HEK293T (cell line): ENCODE measurements around the gene YJU2.

Source experiments
- CTCF ChIA-PET: fragments of 350-600 bp; formaldehyde crosslinking; extraction: SDS; loops from one replicate; lab custom pipeline; 2021; ENCODE audit warnings: antibody characterized with exemption, inconsistent platforms; lab: Yijun Ruan, JAX
- POLR2A ChIA-PET: fragments of 350-600 bp; formaldehyde crosslinking; extraction: SDS; loops from one replicate; lab custom pipeline; 2020; ENCODE audit warnings: antibody characterized with exemption, inconsistent platforms; lab: Yijun Ruan, JAX
- DNase-seq: peaks from one replicate; pipeline ENCODE4 v3.0.0; 2012; ENCODE audit warnings: mixed read lengths; ENCODE audit errors: extremely low spot score
- ARNT ChIP-seq: fragments of 450-650 bp; IDR thresholded peaks from 2 replicates; pipeline ENCODE4 v1.6.1; 2017; ENCODE audit warnings: mild to moderate bottlenecking
- BHLHE40 ChIP-seq: fragments of 450-650 bp; IDR thresholded peaks from 2 replicates; pipeline ENCODE4 v1.6.1; 2016; ENCODE audit warnings: mild to moderate bottlenecking, moderate library complexity, borderline replicate concordance
- CTBP1 ChIP-seq: fragments of 450-650 bp; IDR thresholded peaks from 2 replicates; pipeline ENCODE4 v1.6.1; 2016; ENCODE audit warnings: borderline replicate concordance
- ELF4 ChIP-seq: fragments of 450-650 bp; IDR thresholded peaks from 2 replicates; pipeline ENCODE4 v1.6.1; 2017; ENCODE audit warnings: antibody characterized with exemption
- FOXA1 ChIP-seq: fragments of 450-650 bp; IDR thresholded peaks from 2 replicates; pipeline ENCODE4 v1.6.1; 2016; ENCODE audit warnings: mild to moderate bottlenecking
- FOXK2 ChIP-seq: fragments of 450-650 bp; IDR thresholded peaks from 2 replicates; pipeline ENCODE4 v1.6.1; 2016; ENCODE audit warnings: mild to moderate bottlenecking
- FOXM1 ChIP-seq: fragments of 450-650 bp; IDR thresholded peaks from 2 replicates; pipeline ENCODE4 v1.6.1; 2017; ENCODE audit warnings: mild to moderate bottlenecking, borderline replicate concordance
- HDGF ChIP-seq: fragments of 450-650 bp; IDR thresholded peaks from 2 replicates; pipeline ENCODE4 v1.6.1; 2017; ENCODE audit warnings: antibody characterized with exemption, borderline replicate concordance
- L3MBTL2 ChIP-seq: fragments of 450-650 bp; conservative IDR thresholded peaks from 2 replicates; pipeline ENCODE4 v1.6.1; 2016; ENCODE audit warnings: mild to moderate bottlenecking
- LEF1 ChIP-seq: fragments of 450-650 bp; IDR thresholded peaks from 2 replicates; pipeline ENCODE4 v1.6.1; 2017; ENCODE audit warnings: mild to moderate bottlenecking, borderline replicate concordance
- NFRKB ChIP-seq: fragments of 450-650 bp; IDR thresholded peaks from 2 replicates; pipeline ENCODE4 v1.6.1; 2016; ENCODE audit warnings: mild to moderate bottlenecking, moderate library complexity
- PKNOX1 ChIP-seq: fragments of 450-650 bp; IDR thresholded peaks from 2 replicates; pipeline ENCODE4 v1.6.1; 2016
- SP1 ChIP-seq: fragments of 450-650 bp; IDR thresholded peaks from 2 replicates; pipeline ENCODE4 v1.6.1; 2017
- SUZ12 ChIP-seq: fragments of 450-650 bp; IDR thresholded peaks from 2 replicates; pipeline ENCODE4 v1.6.1; 2016; ENCODE audit warnings: mild to moderate bottlenecking
- TARDBP ChIP-seq: fragments of 450-650 bp; IDR thresholded peaks from 2 replicates; pipeline ENCODE4 v1.6.1; 2016

Gene YJU2

GRCh38 chr19:4316956-4317355 lies 70.1 kb downstream of the YJU2 start:
- ChIA-PET CTCF (no interaction called here), POLR2A (no interaction called here)
- DNase-seq = no peak
- TF ChIP-seq FOXK2 = no peak
- TF ChIP-seq FOXA1 = no peak
- no peak for TF ChIP-seq NFRKB
- no peak for TF ChIP-seq PKNOX1
- TF ChIP-seq BHLHE40 = no peak
- TF ChIP-seq SUZ12 = no peak
- TF ChIP-seq CTBP1 = no peak
- no peak for TF ChIP-seq LEF1
- TF ChIP-seq TARDBP = no peak
- TF ChIP-seq FOXM1 = no peak
- TF ChIP-seq L3MBTL2 = no peak
- no peak for TF ChIP-seq ARNT
- no peak for TF ChIP-seq SP1
- TF ChIP-seq HDGF = no peak
- no peak for TF ChIP-seq ELF4

GRCh38 chr19:4318460-4318859 lies 71.6 kb downstream of the YJU2 start:
- ChIA-PET CTCF (no interaction called here), POLR2A (interaction anchor here (5.1 kb wide), 1 partner anchor 25 kb away, joined by 34 read pairs; the partner anchor contains the start of gene MPND)
- no peak for DNase-seq
- no peak for TF ChIP-seq ELF4
- TF ChIP-seq CTBP1 = no peak
- TF ChIP-seq ARNT = no peak
- no peak for TF ChIP-seq HDGF
- no peak for TF ChIP-seq SP1
- TF ChIP-seq PKNOX1 = no peak
- no peak for TF ChIP-seq FOXM1
- TF ChIP-seq FOXK2 = no peak
